Fibroblast of the conjunctiva (primary cell): ENCODE results near the gene BIRC7.

Experiments
- DNase-seq: peaks from one replicate; pipeline ENCODE4 v3.0.0-alpha.2; 2010; ENCODE audit warnings: low read depth

The BIRC7 gene, protein sequence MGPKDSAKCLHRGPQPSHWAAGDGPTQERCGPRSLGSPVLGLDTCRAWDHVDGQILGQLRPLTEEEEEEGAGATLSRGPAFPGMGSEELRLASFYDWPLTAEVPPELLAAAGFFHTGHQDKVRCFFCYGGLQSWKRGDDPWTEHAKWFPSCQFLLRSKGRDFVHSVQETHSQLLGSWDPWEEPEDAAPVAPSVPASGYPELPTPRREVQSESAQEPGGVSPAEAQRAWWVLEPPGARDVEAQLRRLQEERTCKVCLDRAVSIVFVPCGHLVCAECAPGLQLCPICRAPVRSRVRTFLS

DNA sequence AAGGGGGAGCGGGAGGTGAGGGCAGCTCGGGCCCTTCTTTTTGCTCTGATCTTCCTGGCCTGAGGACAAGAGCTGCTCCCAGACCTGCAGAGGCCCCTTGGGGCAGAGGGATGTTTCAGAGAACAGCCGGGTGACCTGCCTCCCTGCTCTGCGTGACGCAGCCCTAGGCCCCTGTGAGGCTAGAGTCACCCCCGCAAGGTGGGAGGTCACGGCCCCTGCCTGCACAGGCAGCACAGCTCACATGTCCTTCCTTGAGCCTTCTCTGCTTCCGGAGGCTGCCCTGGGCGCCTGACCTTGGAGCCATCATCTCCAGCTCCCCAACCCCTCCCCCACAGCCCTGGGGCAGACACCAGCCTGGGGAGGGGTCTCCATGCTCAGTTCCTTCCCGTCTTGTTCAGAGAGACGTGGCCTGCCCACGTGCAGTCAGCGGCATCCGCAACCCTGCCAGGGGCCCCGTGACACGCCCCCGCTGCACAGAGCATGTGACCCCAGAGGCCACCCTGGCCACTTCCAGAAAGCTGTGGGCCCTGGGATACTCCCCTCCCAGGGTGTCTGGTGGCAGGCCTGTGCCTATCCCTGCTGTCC, at the start of gene BIRC7:
TSS of gene BIRC7 (plus strand) at position 507 of the 585 bp plus-strand sequence. CDS start 192 bp downstream, outside the sequence.
- DNase-seq = no peak

DNA sequence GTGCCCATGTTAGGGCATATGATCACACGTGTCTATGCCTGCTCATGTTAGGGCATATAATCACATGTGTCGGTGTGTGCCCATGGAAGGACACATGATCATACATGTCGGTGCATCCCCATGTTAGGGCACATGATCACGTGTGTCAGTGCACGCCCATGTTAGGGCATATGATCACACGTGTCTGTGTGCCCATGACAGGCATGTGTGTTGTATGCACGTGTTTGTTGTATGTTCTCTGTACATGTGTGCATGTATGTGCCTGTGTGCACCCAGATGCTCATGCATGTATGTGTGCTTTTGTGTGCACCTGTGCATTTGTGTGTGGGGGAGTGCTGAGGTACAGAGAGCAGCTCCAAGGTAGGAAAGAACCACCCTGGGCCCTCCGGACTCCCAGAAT, 49.6 kb upstream of the BIRC7 start:
- DNase-seq = no peak

DNA sequence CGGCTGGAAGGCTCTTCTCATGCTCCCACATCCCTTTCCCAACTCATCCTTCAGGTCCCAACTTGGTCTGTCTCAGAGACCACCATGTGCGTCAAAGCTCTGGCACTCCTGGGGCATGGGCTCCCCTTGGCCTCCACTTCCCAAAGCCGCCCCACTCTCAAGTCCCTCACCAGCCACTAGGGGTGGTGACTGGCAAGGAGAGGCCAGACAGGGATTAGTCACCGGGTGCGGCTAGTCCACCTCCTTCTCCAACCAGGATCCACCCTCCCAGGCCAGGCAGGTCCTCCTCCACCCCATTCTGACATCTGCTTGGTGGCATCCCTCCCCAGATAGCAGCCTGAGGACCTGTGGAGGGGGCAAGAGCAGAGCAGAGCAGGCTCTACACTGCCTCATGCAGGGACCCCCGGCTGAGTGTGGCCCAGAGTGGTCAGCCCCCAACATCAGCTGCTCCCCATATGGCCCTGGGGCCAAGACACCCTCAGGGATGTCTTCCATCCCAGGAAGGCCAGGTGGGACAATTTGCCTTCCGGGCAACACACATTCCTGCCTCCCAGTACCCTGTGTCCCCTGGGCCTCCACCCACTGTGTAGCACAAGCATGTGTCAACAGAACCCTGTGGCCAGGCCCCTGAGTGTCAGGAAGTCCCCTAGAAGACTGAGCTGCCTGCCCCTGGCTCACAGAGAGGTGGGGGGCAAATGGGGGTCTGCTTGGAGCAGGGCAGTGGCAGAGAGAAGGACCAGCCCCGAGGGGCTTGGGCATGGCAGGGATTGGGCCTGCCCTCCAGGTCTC, 49.0 kb upstream of the BIRC7 start:
- no peak for DNase-seq

DNA sequence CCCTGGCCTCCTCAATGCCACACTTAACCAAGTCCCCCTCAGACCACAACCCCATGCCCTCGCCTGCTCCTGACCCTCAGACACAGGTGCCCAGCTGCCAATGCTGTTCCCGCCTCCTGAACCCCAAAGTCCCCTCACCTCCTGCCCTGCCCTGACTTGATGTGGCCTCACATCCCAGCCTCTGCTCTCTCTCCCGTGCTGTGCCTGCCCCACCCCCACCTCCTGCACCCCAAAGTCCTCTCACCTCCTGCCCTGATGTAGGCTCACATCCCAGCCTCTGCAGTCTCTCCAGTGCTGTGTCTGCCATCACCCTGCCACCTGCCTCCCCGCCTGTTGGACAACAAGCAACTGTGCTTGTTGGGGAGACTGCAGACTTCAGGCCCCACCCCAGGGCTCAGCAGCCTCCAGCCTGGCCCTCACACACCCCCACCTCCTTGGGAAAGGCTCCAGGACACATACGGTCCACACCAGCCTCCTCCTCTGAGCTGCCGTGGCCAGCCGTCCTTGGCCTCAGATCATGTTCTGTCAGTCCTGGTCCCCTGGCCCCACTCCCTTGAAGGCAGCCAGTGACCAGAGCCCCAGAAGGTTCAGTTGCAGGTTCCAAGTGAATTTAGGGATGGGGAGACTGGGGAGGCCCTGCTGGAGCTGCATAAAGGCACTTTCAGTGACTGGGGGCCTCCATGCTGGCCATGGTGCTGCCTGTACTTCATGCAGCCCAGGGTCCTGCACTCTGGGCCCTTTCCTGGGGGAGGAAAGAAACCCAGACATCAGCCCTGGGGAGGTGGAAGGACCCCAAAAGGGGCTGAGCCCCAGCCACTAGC, 48.2 kb upstream of the BIRC7 start:
- no peak for DNase-seq

DNA sequence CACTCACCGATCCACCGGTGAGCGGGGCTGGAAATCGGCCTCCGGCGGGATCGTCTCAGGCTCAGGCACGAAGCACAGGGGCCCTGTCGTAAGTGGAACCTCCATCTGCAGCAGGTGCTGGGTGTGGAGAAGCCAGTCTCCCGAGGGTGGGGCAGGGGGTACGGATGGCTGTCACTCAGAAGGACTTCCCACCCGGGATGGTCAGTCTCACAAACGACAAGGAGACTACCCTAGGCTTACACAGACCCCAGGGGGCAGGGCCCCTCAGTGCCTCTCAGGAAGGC, 47.6 kb upstream of the BIRC7 start:
- no peak for DNase-seq

DNA sequence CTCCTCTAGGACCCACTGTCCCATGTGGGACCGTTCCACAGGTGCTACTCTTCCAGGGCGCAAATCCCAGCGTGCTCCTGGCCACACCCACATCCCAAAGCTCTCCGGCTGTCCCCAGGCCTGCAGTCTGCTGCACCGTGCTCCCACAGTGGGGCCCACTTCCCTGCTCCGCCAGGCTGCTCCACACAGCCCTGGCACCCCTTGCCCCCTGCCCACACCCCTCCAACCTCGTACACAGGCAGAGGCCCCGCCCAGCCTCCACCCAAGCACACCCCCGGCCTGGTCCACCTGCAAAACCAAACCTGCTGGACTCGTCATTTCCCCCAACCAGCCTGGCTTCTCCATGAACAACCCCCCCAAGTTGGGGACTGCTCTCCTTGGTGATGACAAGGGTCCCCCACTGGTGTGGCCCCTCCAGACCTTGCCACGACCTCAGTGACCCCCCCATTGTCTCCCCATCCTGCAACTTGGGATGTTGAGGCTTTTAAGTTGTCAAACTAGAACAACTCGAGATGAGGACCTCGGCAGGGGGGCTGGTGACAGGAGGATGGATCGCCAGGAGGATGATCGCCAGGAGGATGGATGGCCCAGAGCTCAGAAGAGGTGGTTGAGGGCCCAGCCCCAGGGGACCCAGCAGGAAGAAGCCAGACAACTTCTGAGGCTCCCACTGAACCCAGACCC, 46.9 kb upstream of the BIRC7 start:
- DNase-seq = no peak

DNA sequence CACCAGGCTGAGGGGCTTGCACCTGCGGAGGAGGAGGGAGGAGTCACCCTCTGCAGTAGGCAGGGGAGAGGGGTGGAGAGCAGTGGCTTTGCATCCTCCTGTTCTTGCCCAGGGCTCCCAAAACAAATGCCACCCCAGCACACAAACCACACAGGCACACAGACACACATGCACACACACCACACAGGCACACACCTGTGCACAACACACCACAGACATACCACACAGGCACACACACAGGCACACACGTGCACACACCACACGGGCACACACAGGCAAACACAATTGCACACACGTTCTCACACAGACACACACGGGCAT, 46.4 kb upstream of the BIRC7 start:
- no peak for DNase-seq

DNA sequence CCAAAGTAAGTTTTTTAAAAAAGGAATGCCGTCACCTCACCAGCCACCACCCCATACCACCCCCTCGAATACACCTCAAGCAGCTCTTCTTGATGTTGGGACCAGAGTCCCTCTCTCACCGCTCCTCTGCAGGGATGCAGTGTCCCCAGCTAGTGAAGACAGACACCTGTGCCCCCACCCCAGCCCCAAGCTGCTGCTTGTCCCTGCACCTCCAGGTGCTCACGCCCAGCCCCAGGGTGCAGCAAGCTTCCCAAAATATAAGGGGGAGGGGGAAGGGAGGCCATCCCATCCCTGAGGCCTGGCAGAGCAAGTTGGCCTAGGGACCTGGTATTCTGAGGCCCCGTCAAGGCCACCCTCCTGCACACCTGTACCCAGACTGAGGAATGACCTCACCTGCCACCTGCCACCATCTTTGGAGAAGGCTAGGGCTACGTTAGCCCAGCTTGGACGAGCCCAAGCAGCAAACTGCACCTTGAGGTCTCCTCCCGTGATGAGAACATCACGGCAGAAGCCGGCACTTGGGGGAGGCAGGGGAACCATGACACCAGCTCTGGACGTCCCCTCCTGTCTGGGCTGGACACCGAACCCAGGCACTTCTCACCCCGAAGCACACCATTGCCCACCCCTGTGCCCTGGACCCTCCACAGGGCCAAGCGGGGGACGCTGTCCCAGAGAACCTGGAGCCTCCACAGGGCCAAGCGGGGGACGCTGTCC, 45.7 kb upstream of the BIRC7 start:
- DNase-seq = no peak

DNA sequence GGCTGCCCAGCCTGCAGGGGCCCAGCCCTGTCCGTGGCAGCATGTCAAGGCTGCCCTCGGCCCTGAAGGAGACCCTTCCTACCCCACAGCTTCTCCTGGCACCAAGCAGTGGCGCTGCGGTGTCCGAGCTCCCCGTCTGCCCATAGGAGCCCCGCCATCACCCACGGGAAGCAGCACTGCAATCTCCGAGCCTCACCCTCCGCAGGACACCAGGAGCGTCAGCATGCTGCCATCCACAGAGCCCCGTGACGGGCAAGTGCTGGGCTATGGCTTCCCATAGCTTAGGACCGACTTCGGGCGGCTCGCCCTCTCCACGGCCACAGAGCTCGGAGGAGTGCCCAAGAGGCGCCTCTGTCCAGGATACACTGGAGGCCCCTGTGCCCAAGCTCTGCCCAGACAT, 44.9 kb upstream of the BIRC7 start:
- no peak for DNase-seq

DNA sequence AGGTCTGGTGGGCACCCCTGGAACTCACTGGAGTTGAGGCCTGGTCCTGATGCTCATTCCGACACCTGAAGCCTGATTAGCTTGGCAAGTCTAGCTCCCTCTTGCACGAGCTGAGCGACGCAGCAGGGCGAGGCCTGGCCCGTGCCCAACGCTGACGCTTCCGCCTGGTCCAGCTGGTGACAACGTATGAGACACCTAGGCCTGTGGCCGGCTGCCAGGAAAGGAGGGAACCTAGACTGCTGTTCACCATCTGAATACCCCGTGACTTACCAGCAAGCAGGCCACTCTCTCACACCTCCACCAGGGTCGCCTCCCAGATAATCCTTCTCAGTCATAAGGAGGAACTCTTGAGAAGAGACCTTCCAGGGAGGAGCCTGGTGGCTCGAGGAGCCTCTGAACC, 44.3 kb upstream of the BIRC7 start:
- no peak for DNase-seq

DNA sequence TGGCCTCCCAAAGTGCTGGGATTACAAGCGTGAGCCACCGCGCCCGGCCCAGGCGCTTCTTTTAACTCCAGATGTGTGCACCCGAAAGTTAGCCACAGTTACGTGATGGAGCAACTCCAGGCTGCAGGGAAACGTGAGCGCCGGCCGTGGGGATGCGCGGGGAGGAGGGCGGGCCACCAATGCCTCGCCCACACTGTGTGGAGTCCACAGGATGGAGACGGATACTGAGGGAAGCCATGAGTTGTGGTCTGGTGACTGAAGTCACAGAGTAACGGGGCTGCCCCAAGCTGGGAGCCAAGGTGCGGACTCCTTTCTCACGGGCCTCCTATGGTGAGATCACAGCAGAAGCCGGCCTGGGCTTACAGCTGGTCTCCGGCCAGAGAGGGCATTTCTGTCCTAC, 43.0 kb upstream of the BIRC7 start:
- DNase-seq = no peak

DNA sequence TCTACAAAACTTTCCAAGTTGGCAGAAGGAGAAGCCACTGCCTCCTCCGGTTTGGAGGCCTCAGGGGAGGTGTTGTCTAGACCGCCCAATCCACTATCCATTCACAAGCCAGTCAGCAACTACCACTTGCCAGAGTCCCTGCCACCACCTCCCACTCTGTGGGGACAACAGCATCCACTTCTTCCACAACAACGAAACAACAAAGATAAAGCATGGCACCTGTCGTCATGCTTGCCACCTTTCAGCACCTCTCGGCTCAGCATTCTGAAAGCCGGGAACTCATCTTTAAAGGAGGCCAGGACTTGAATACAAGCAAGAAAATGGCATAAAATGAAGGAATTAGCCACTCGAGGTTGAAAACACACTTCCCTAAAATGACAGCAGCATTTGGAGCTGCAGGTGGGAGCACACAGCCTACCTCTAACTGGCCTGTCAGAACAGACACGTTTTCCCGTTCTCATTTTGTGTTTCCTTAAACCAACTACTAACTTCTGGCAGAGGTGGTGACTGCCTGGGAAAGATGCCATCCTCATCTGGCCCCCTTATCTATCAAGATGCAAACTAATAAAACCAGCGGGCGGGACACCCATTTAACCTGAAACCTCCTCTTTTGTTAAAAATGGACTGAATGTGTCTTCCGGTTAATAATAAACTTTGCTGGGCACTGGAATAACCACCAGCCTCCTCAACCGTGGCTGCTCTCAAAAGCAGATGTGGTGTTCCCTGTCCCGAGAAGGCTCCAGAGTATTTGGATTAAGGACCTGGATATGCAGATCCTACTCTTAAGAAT, 41.5 kb upstream of the BIRC7 start:
- DNase-seq = no peak

DNA sequence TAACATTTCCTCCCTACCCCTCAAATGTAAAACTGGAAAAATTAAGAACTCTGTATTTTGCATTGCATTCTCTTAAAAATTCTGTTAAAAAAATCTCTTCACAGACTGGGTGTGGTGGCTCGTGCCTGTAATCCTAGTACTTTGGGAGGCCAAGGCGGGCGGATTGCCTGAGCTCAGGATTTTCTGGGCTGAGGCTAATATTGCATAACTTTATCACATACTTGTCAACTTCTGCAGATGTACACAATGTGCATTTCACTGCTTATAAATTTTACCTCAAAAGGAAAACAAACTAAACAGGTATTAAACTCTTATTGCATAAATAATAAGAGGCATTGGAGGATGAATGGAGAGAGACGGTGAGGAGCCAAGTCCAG, 40.9 kb upstream of the BIRC7 start:
- no peak for DNase-seq

DNA sequence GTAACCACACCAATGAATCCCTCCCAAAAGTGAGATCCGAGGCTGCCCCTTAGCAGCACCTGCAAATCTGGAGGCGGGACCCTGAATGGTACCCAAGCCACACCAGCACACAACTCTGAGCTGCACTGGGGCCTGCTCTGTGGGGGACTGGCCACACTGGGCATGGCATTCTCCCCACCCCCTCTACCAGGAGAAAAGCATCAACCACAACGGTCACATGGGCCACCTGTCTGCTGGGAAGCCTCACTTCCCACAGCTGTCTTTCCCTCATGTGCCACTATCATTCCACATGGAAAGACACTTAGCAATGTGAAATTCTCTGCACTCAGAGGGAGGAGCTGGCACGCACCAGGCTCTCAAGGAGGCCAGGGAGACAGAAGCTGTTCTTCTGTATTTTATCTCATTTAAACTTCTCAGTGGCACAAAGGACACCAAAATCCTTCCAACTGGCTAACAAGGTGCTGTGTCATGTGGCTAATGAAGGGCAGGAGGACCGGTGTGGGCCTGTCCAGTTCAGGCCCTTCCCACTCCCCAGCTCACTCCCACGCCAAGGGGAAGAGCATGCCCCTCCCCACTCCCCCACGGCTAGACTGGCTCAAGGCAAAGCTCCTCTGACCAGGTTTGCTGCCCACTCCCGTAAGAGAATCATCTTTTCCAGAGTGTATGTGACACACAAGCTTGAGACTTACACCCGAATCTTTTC, 38.8 kb upstream of the BIRC7 start:
- no peak for DNase-seq

DNA sequence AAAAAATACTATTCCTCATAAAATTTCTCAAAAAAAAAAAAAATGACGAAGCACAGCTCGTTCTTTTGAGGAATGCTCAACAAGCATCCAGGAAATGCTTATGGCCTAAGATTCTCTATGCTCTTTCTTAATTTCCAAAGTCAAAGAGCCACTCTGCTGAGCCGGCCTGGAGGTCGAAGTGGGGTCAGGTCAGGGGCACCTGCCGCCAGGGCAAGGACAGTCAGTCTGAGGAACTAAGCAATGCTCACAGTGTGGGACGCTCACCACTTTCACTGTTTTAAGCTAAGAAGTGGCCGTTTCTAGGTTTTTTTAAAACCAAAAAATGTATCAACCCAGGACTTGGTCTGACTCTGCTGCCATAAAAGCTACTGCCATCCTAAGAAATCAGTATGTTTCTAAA, 37.1 kb upstream of the BIRC7 start:
- DNase-seq = no peak

DNA sequence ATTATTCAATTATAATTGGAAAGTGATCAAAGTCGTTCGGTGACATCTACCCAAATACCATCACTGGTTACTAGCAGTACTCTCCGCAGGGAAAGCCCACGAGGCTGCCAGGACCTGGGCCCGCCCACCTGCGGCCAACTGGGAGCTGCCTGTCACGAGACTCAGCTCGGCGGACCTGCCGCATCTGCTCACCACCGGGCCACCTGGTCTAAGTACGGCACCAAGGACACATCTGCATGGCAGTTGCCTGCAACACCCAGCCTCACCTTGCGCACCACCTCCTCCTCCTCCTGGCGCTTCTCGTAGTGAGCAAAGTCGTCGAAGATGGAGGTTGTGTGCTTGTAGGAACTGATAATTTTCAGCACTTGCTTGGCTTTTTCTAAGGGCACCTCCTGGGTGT, 33.7 kb upstream of the BIRC7 start:
- DNase-seq = no peak

DNA sequence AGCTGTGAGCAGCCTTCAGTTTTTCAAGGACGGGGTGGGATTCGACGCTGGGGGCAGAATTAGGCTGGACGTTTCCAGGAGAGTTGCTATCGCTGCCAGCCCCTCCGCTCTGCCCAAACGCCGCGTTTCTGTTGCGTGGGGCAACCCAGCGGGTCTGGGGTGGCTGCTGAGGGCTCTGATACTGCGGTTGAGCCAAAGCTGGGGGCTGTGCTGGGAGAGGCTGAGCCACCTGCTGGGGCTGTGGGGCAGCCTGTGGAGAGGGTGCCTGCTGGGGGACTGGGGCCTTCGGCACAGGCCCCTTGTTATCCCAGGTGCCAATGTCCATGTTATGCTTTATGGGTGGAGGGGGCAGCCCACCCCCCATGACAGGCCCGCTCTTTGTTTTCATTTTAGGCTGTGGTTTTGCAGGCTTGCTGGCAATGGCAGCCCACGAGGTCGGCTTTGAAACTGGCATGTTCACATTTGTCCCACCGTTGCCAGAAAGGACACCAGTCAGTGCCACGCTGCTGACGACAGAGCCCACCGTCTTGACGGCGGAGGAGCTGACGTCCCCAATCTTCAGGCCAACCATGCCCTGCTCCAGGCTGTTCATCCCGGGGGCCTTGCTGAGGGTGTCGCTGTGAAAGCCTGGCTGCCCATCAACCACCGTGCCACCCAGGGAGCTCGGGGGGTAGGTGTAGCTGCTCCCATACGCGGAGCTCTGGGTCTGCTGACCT, 32.7 kb upstream of the BIRC7 start:
- no peak for DNase-seq

DNA sequence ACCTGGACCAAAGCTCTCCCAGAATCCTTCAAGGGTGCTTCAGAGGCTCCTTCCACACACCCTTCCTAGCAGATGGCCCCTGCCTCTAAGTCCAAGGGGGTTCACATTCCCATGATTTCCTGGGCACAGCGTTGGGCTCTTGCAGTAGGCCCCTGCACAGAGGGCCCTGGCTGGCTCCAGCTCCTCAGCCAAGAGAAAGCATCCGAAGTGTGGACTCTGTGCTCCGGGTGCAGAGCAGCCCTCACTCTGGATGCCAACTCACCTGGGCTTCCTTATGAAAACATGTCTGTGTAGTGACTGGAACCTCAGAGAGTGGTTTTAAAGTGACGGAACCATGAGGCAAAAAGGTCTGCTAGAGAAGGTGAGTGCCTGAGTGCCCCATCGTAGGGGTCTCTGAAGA, 31.3 kb upstream of the BIRC7 start:
- no peak for DNase-seq

DNA sequence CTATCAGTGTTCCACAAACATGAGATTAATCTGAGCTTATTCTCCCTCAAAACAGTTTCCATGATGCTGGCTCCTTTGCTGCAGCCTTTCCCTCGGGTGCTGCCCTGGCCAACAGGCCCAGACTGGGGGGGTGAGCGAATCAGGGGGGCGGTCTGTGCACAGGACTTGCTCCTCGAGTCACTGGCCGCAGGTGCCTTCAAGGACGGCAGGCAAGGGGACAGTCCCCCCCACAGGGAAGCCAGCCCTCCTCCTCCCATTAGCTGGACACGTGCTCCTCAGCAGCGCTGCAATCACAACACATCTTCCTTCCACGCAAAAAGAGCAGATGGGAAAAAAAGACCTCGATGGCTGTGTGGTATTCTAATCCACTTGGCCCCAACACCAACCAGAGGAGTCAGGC, 29.8 kb upstream of the BIRC7 start:
- no peak for DNase-seq

DNA sequence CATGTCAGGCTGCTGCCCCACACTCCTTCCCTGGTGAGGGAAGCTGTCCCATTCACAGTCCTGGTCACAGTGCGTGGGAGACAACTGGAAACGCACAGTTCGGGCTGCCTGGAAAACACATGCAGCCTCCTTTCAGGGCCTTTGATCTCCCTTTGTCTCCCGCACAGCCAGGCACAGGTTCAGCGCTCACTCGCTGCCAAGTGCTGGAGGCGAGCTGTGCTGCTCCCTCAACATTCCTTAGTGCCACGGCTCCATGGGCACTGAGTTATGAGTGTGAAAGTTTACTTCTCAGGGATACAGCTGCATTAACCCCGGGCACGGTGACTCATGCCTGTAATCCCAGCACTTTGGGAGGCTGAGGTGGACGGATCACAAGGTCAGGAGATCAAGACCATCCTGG, 28.8 kb upstream of the BIRC7 start:
- DNase-seq = no peak
